Tibial nerve (tissue), 3 donors: Measurements from ENCODE around the gene SKOR1.

Experiments used
- CTCF ChIP-seq, 5 experiments: fragments of 200-600 bp in 3 of 5; fragments of 450-650 bp in 2 of 5; sonication (generic) in 3 of 5; IDR thresholded peaks; one replicate each; pipeline ENCODE4 v1.5.1; 2016 to 2019; ENCODE audit warnings: antibody characterized with exemption in 5 of 5, mild to moderate bottlenecking in 3 of 5, moderate library complexity in 2 of 5
- POLR2A ChIP-seq, 2 donors: fragments of 450-650 bp; IDR thresholded peaks; one replicate each; pipeline ENCODE4 v1.6.1; 2017; ENCODE audit warnings: antibody characterized with exemption in 2 of 2, mild to moderate bottlenecking in 2 of 2, moderate library complexity in 2 of 2

- TF ChIP-seq CTCF (IDR thresholded peaks at IDR 0.05) (no peak), POLR2A (IDR thresholded peaks at IDR 0.05) (no peak)
Observed at GRCh38 chr15:67799801-67800205, 25.5 kb upstream of the SKOR1 start.
